Measurements from ENCODE around the gene CABLES2. TPM values are rescaled to one million over a fixed set of nuclear protein-coding genes. Genes with fewer than 3 reads are reported as not detected.
A peak's percentile ranks its signal among the peaks of the same experiment; 100 is the strongest.

CABLES2 gene
- total and polyA plus RNA-seq, 2 donors (not counting 3 experiments of a cell fraction or from before 2014, with no cell fraction given), result 7.8 to 9.9 TPM

GRCh38 chr20:62368392-62368975, 38.6 kb downstream of the CABLES2 start:
- H3K9me3 ChIP-seq (replicated peaks; ENCODE audit: control insufficient read depth, insufficient read depth, low read length), result no peaks in the 10 kb centered on the region
- peaks cover 33% of the 10 kb centered on the region for H3K79me2 ChIP-seq (ENCODE audit: control insufficient read depth, insufficient read depth, low read length)
- intact Hi-C loops (cut with micrococcal nuclease) (no loop called here), dilution Hi-C loops (cut with MboI; ENCODE audit: extremely low pct_ligation_motif_present, low sequenced_read_pairs) (no loop called here)
- H3K4me1 ChIP-seq (ENCODE audit: control insufficient read depth, extremely low read depth, insufficient read depth, low read length), result peaks cover 40% of the 10 kb centered on the region
- no peaks in the 10 kb centered on the region for H3K9me1 ChIP-seq (replicated peaks; ENCODE audit: control insufficient read depth, extremely low read depth, insufficient read depth, low read length)
- no peak overlapping the region for H3K4me3 ChIP-seq (replicated peaks in 1 of 3; ENCODE audit: insufficient read depth in 1 of 3, low read depth in 1 of 3, low read length in 3 of 3)
- CTCF ChIA-PET, result interaction anchor here (0.7 to 9.9 kb wide), 9 partner anchors 10 to 66 kb away, joined by 3 to 179 read pairs (median 8); partner anchors contain the start of genes ADRM1 and RPS21
- no peaks in the 10 kb centered on the region for H4K20me1 ChIP-seq (replicated peaks; ENCODE audit: control insufficient read depth, extremely low read depth, insufficient read depth, low read length)
- H3K36me3 ChIP-seq (ENCODE audit: control insufficient read depth in 2 of 2, extremely low read depth in 1 of 2, insufficient read depth in 2 of 2, low read length in 2 of 2), result no peaks in the 10 kb centered on the region
- DNase-seq (ENCODE audit: low read depth, low spot score) (no peak), FAIRE-seq (no peak)
- POLR2A ChIA-PET, result interaction anchor here (1.0 kb wide), 1 partner anchor 18 kb away, joined by 6 read pairs; the partner anchor contains the start of gene RPS21
- H2AFZ ChIP-seq (ENCODE audit: low read depth, low read length), result peak overlapping the region; percentile 10
- H3K27ac ChIP-seq (ENCODE audit: insufficient read depth, low read depth, low read length), result no peak overlapping the region
- no TSS peak for BruUV-seq (replicated peaks)
- H3K27me3 ChIP-seq (ENCODE audit: control insufficient read depth in 2 of 2, insufficient read depth in 2 of 2, low read length in 2 of 2), result no peaks in the 10 kb centered on the region
- H3K9ac ChIP-seq (replicated peaks; ENCODE audit: extremely low read depth, insufficient read depth, low read length), result no peak overlapping the region
- H3K4me2 ChIP-seq (ENCODE audit: insufficient read depth, low read length), result peak overlapping the region; percentile 2
- no peak for TF ChIP-seq POLR2A (IDR thresholded peaks at IDR 0.05; ENCODE audit: low read depth, low read length)
- no peak for TF ChIP-seq FOS (IDR thresholded peaks at IDR 0.05; ENCODE audit: borderline replicate concordance, insufficient read depth, low read length)
- no peak for TF ChIP-seq POLR2AphosphoS5 (IDR thresholded peaks at IDR 0.05; ENCODE audit: insufficient read depth, low read depth, low read length)
- TF ChIP-seq CTCF (IDR thresholded peaks at IDR 0.05; ENCODE audit: extremely low read depth in 1 of 2, insufficient read depth in 1 of 2, low read depth in 1 of 2, low read length in 2 of 2), result no peak
- TF ChIP-seq JUN (IDR thresholded peaks at IDR 0.05; ENCODE audit: borderline replicate concordance, insufficient read depth, insufficient read length, low read depth), result no peak
- TF ChIP-seq GATA2 (IDR thresholded peaks at IDR 0.05; ENCODE audit: insufficient read depth, insufficient read length, low read depth, low read length), result no peak
- no peak for TF ChIP-seq MYC (IDR thresholded peaks at IDR 0.05; ENCODE audit: low read depth, low read length)
- no peak for TF ChIP-seq EZH2 (IDR thresholded peaks at IDR 0.05; ENCODE audit: borderline replicate concordance, low read depth, low read length, severe bottlenecking)
- TF ChIP-seq, protein P1, sequence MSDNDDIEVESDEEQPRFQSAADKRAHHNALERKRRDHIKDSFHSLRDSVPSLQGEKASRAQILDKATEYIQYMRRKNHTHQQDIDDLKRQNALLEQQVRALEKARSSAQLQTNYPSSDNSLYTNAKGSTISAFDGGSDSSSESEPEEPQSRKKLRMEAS (IDR thresholded peaks at IDR 0.05; ENCODE audit: insufficient read depth, insufficient read length), result no peak
